H9 (cell line): ENCODE measurements around the gene ALKBH8. TPM values are rescaled to one million over a fixed set of nuclear protein-coding genes. Genes with fewer than 3 reads are reported as not detected.

Experiments
- DNase-seq: peaks from one replicate; pipeline ENCODE4 v3.0.0-alpha.2; 2017
- H2AFZ ChIP-seq: one replicate; pipeline ENCODE4 v1.6.1; 2013; ENCODE audit warnings: mild to moderate bottlenecking, low read length, control low read depth, moderate library complexity
- H2AK5ac ChIP-seq: 2 replicates; pipeline ENCODE4 v1.6.1; 2013; ENCODE audit warnings: low read length, control low read depth, mixed read lengths; ENCODE audit not compliant: insufficient read length
- H2BK120ac ChIP-seq: one replicate; pipeline ENCODE4 v1.6.1; 2013; ENCODE audit warnings: low read depth, mild to moderate bottlenecking, low read length, control low read depth, inconsistent platforms; ENCODE audit not compliant: poor library complexity, severe bottlenecking
- H2BK12ac ChIP-seq: 2 replicates; pipeline ENCODE4 v1.6.1; 2013; ENCODE audit warnings: low read length, control low read depth, mixed read lengths, low read depth; ENCODE audit not compliant: insufficient read length
- H2BK15ac ChIP-seq: 2 replicates; pipeline ENCODE4 v1.6.1; 2013; ENCODE audit warnings: low read depth, low read length, control low read depth
- H2BK20ac ChIP-seq: one replicate; pipeline ENCODE4 v1.6.1; 2013; ENCODE audit warnings: low read depth, mild to moderate bottlenecking, low read length, control low read depth, inconsistent platforms; ENCODE audit not compliant: poor library complexity, severe bottlenecking
- H2BK5ac ChIP-seq: 2 replicates; pipeline ENCODE4 v1.6.1; 2013; ENCODE audit warnings: low read length, control low read depth, mixed read lengths; ENCODE audit not compliant: insufficient read length
- H3K14ac ChIP-seq: 2 replicates; pipeline ENCODE4 v1.6.1; 2013; ENCODE audit warnings: low read length, control low read depth; ENCODE audit not compliant: insufficient read depth
- H3K18ac ChIP-seq: 2 replicates; pipeline ENCODE4 v1.6.1; 2013; ENCODE audit warnings: low read depth, mild to moderate bottlenecking, mixed read lengths, low read length, control low read depth; ENCODE audit not compliant: insufficient read length
- H3K23ac ChIP-seq: 2 replicates; pipeline ENCODE4 v1.6.1; 2013; ENCODE audit warnings: low read length, control low read depth, mixed read lengths, low read depth; ENCODE audit not compliant: insufficient read length
- H3K23me2 ChIP-seq: 2 replicates; pipeline ENCODE4 v1.6.1; 2013; ENCODE audit warnings: low read depth, mild to moderate bottlenecking, mixed read lengths, low read length, control low read depth; ENCODE audit not compliant: insufficient read length, poor library complexity, severe bottlenecking
- H3K27ac ChIP-seq: 2 replicates; pipeline ENCODE4 v1.5.1; 2013; ENCODE audit warnings: low read length, control low read depth, mixed read lengths, low read depth; ENCODE audit not compliant: insufficient read length
- H3K27me3 ChIP-seq: 2 replicates; pipeline ENCODE4 v1.6.1; 2013; ENCODE audit warnings: low read length, control low read depth, inconsistent platforms; ENCODE audit not compliant: insufficient read depth
- H3K4ac ChIP-seq: 2 replicates; pipeline ENCODE4 v1.6.1; 2013; ENCODE audit warnings: low read depth, mild to moderate bottlenecking, control low read depth, inconsistent platforms, low read length, moderate library complexity
- H3K4me1 ChIP-seq: 2 replicates; pipeline ENCODE4 v1.6.1; 2013; ENCODE audit warnings: low read length, control low read depth, inconsistent platforms; ENCODE audit not compliant: insufficient read depth
- H3K4me2 ChIP-seq: 2 replicates; pipeline ENCODE4 v1.6.1; 2013; ENCODE audit warnings: low read length, control low read depth, mixed read lengths; ENCODE audit not compliant: insufficient read length, insufficient read depth
- H3K56ac ChIP-seq: 2 replicates; pipeline ENCODE4 v1.6.1; 2013; ENCODE audit warnings: low read depth, mild to moderate bottlenecking, mixed read lengths, low read length, control low read depth; ENCODE audit not compliant: insufficient read length
- H3K79me1 ChIP-seq: 2 replicates; pipeline ENCODE4 v1.6.1; 2013; ENCODE audit warnings: low read depth, mild to moderate bottlenecking, moderate library complexity, low read length, control low read depth, inconsistent platforms; ENCODE audit not compliant: insufficient read depth, poor library complexity, severe bottlenecking
- H3K79me2 ChIP-seq: 2 replicates; pipeline ENCODE4 v1.6.1; 2013; ENCODE audit warnings: low read length, control low read depth, inconsistent platforms; ENCODE audit not compliant: insufficient read depth
- H3K9ac ChIP-seq: 2 replicates; pipeline ENCODE4 v1.6.1; 2013; ENCODE audit warnings: low read length, control low read depth, mixed read lengths; ENCODE audit not compliant: insufficient read length; ENCODE audit errors: extremely low read depth
- H3K9me3 ChIP-seq: one replicate; pipeline ENCODE4 v1.6.1; 2013; ENCODE audit warnings: low read depth, low read length, inconsistent platforms; ENCODE audit not compliant: control insufficient read depth
- H3T11ph ChIP-seq: one replicate; pipeline ENCODE4 v1.6.1; 2013; ENCODE audit warnings: mild to moderate bottlenecking, low read length, control low read depth, inconsistent platforms
- H4K20me1 ChIP-seq: one replicate; pipeline ENCODE4 v1.6.1; 2013; ENCODE audit not compliant: control insufficient read depth, insufficient read length, insufficient read depth
- H4K5ac ChIP-seq: 2 replicates; pipeline ENCODE4 v1.6.1; 2013; ENCODE audit warnings: low read depth, mild to moderate bottlenecking, mixed read lengths, low read length, control low read depth; ENCODE audit not compliant: insufficient read length
- H4K8ac ChIP-seq: replicated peaks from 2 replicates; pipeline ENCODE4 v1.6.1; 2013; ENCODE audit warnings: low read length, control low read depth, mixed read lengths, low read depth; ENCODE audit not compliant: insufficient read length
- H4K91ac ChIP-seq: 2 replicates; pipeline ENCODE4 v1.6.1; 2013; ENCODE audit warnings: low read depth, mild to moderate bottlenecking, moderate library complexity, mixed read lengths, low read length, control low read depth; ENCODE audit not compliant: insufficient read length
- H3K27ac Mint-ChIP-seq, 3 experiments: 2 replicates in 2 of 3; 3 replicates in 1 of 3; pipeline ENCODE4 v1.8.0; 2020 to 2021; ENCODE audit warnings: mixed read lengths in 3 of 3, mild to moderate bottlenecking in 1 of 3, moderate library complexity in 1 of 3
- H3K27me3 Mint-ChIP-seq: 2 replicates; pipeline ENCODE4 v1.8.0; 2021; ENCODE audit warnings: low read depth, mild to moderate bottlenecking, moderate library complexity, mixed read lengths
- H3K36me3 Mint-ChIP-seq, 3 experiments: 2 replicates in 2 of 3; 3 replicates in 1 of 3; pipeline ENCODE4 v1.8.0; 2020 to 2021; ENCODE audit warnings: low read depth in 3 of 3, mixed read lengths in 3 of 3; ENCODE audit not compliant: insufficient read depth in 1 of 3
- H3K4me1 Mint-ChIP-seq, 2 experiments: 2 replicates each; pipeline ENCODE4 v1.8.0; 2020; ENCODE audit warnings: mixed read lengths in 2 of 2
- H3K4me3 Mint-ChIP-seq, 2 experiments: 2 replicates in 1 of 2; 3 replicates in 1 of 2; pipeline ENCODE4 v1.8.0; 2020 to 2021; ENCODE audit warnings: mild to moderate bottlenecking in 2 of 2, mixed read lengths in 2 of 2, moderate library complexity in 1 of 2
- H3K9me3 Mint-ChIP-seq, 2 experiments: 2 replicates in 1 of 2; 3 replicates in 1 of 2; pipeline ENCODE4 v1.8.0; 2020; ENCODE audit warnings: mild to moderate bottlenecking in 2 of 2, mixed read lengths in 2 of 2, moderate library complexity in 1 of 2
- WGBS: extraction: QIAGEN DNeasy Blood & Tissue Kit; methylation state at CpG from one replicate; pipeline ENCODE4 v1.1.7; 2013; ENCODE audit warnings: missing lambda C conversion rate, low lambda C conversion rate, mixed read lengths; ENCODE audit not compliant: insufficient read length; ENCODE audit errors: extremely low coverage; 5-methylcytosine and 5-hydroxymethylcytosine counted together
- total RNA-seq: library from RNA; stranded (reverse); gene quantifications from 2 replicates; pipeline ENCODE4 v1.2.1, GENCODE V29; 2021
- TF ChIP-seq, protein P1 (sequence below): fragments of 200-600 bp; sonication (generic); conservative IDR thresholded peaks from 3 replicates; pipeline ENCODE4 v1.8.0; 2021; ENCODE audit warnings: antibody characterized with exemption, mild to moderate bottlenecking

The ALKBH8 gene
- total RNA-seq, 1 experiment from 2014 or later, result 12.7 TPM

DNA sequence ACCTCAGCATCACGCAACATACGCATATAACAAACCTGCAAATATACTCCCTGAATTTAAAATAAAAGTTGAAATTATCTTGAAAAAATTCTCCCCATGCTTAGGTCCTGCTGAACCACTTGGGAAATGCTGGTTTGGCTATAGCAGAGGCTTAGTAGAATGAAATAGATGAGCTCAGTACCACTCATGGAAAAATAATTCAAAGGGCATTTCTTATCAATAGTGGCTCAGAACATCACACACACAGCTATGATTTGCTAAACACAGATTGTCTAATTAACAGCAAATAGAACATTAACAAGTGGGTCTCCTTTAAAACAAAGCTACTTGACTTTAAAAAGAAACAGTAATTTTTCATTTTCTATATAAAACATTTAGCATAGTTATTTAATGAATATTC, 46.9 kb upstream of the ALKBH8 start:
- Histone ChIP-seq H3K4me1 (no peaks in the 10 kb centered on the region), H3K23me2 (no peaks in the 10 kb centered on the region), H2BK12ac (no peak overlapping the region), H3K27ac (no peak overlapping the region), H3K23ac (no peak overlapping the region), H3K4ac (no peak overlapping the region), H3K9me3 (no peaks in the 10 kb centered on the region), H3K56ac (no peak overlapping the region), H2AFZ (no peak overlapping the region), H4K20me1 (no peaks in the 10 kb centered on the region), H2BK20ac (no peak overlapping the region), H3K27me3 (no peaks in the 10 kb centered on the region), H4K5ac (no peak overlapping the region), H4K91ac (no peak overlapping the region), H2BK15ac (no peak overlapping the region), H3K18ac (no peak overlapping the region), H3T11ph (no peak overlapping the region), H3K14ac (no peak overlapping the region), H3K79me2 (no peaks in the 10 kb centered on the region), H2AK5ac (no peak overlapping the region), H2BK5ac (no peak overlapping the region), H3K4me2 (no peak overlapping the region), H3K79me1 (no peaks in the 10 kb centered on the region), H4K8ac (no peak overlapping the region), H2BK120ac (no peak overlapping the region), H3K9ac (no peak overlapping the region)
- H3K4me1 Mint-ChIP-seq, result peaks cover 13 to 17% of the 10 kb centered on the region in 2 experiments
- WGBS, result no CpG with 5 or more reads among the region's 2 CpGs
- H3K27ac Mint-ChIP-seq, result no peak overlapping the region
- no peaks in the 10 kb centered on the region for H3K36me3 Mint-ChIP-seq
- no peak for DNase-seq
- TF ChIP-seq, protein P1, sequence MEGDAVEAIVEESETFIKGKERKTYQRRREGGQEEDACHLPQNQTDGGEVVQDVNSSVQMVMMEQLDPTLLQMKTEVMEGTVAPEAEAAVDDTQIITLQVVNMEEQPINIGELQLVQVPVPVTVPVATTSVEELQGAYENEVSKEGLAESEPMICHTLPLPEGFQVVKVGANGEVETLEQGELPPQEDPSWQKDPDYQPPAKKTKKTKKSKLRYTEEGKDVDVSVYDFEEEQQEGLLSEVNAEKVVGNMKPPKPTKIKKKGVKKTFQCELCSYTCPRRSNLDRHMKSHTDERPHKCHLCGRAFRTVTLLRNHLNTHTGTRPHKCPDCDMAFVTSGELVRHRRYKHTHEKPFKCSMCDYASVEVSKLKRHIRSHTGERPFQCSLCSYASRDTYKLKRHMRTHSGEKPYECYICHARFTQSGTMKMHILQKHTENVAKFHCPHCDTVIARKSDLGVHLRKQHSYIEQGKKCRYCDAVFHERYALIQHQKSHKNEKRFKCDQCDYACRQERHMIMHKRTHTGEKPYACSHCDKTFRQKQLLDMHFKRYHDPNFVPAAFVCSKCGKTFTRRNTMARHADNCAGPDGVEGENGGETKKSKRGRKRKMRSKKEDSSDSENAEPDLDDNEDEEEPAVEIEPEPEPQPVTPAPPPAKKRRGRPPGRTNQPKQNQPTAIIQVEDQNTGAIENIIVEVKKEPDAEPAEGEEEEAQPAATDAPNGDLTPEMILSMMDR, result no peak
- H3K9me3 Mint-ChIP-seq, result no peaks in the 10 kb centered on the region; a peak in 1 of 5 replicates
- H3K4me3 Mint-ChIP-seq, result no peak overlapping the region
- H3K27me3 Mint-ChIP-seq, result peaks cover 6% of the 10 kb centered on the region
